ENCODE data around the gene HSF4. TPM values are rescaled to one million over a fixed set of nuclear protein-coding genes. Genes with fewer than 3 reads are reported as not detected.

The HSF4 gene
- total RNA-seq, 1 donor from 2014 or later = 70.5 TPM

- no peak for DNase-seq
- no peaks in the 10 kb centered on the region for H3K27me3 ChIP-seq (ENCODE audit: low read depth)
- H3K27ac ChIP-seq (replicated peaks) = peak overlapping the region; percentile 88
- intact Hi-C loops (cut with micrococcal nuclease) = no loop called here
- H3K9me3 ChIP-seq (replicated peaks) = no peaks in the 10 kb centered on the region
- H3K4me3 ChIP-seq = peak overlapping the region; percentile 86
- no peak for TF ChIP-seq CTCF (IDR thresholded peaks at IDR 0.05; ENCODE audit: borderline replicate concordance)
- H3K4me1 ChIP-seq = peaks cover 48% of the 10 kb centered on the region
- peaks cover 42% of the 10 kb centered on the region for H3K36me3 ChIP-seq
Observed at GRCh38 chr16:67192781-67193361, 28.3 kb downstream of the HSF4 start.

GRCh38 chr16:67193536-67193935 is 29.0 kb downstream of the HSF4 start:
- Histone ChIP-seq H3K27ac (replicated peaks) (no peak overlapping the region), H3K4me3 (peak overlapping the region; percentile 86), H3K4me1 (peaks cover 55% of the 10 kb centered on the region), H3K27me3 (ENCODE audit: low read depth) (no peaks in the 10 kb centered on the region), H3K36me3 (peaks cover 48% of the 10 kb centered on the region), H3K9me3 (replicated peaks) (no peaks in the 10 kb centered on the region)
- DNase-seq = no peak
- TF ChIP-seq CTCF (IDR thresholded peaks at IDR 0.05; ENCODE audit: borderline replicate concordance) = no peak
- intact Hi-C loops (cut with micrococcal nuclease) = no loop called here

- peaks cover 48% of the 10 kb centered on the region for H3K36me3 ChIP-seq
- intact Hi-C loops (cut with micrococcal nuclease) = no loop called here
- no peak for DNase-seq
Observed at GRCh38 chr16:67194260-67194659, 29.7 kb downstream of the HSF4 start.

GRCh38 chr16:67195676-67196075 is 31.1 kb downstream of the HSF4 start:
- intact Hi-C loops (cut with micrococcal nuclease) = no loop called here

More at GRCh38 chr16:67194260-67194659, 29.7 kb downstream of the HSF4 start:
- no peak for TF ChIP-seq CTCF (IDR thresholded peaks at IDR 0.05; ENCODE audit: borderline replicate concordance)
- Histone ChIP-seq H3K4me3 (no peak overlapping the region), H3K4me1 (peaks cover 62% of the 10 kb centered on the region), H3K27me3 (ENCODE audit: low read depth) (no peaks in the 10 kb centered on the region), H3K27ac (replicated peaks) (no peak overlapping the region), H3K9me3 (replicated peaks) (no peaks in the 10 kb centered on the region)

GRCh38 chr16:67196881-67197280 is 32.3 kb downstream of the HSF4 start:
- Histone ChIP-seq H3K4me1 (peaks cover 48% of the 10 kb centered on the region), H3K36me3 (peaks cover 63% of the 10 kb centered on the region), H3K27me3 (ENCODE audit: low read depth) (no peaks in the 10 kb centered on the region), H3K27ac (replicated peaks) (no peak overlapping the region), H3K9me3 (replicated peaks) (no peaks in the 10 kb centered on the region), H3K4me3 (no peak overlapping the region)
- no peak for TF ChIP-seq CTCF (IDR thresholded peaks at IDR 0.05; ENCODE audit: borderline replicate concordance)
- no peak for DNase-seq
- intact Hi-C loops (cut with micrococcal nuclease) = no loop called here

More at GRCh38 chr16:67195676-67196075, 31.1 kb downstream of the HSF4 start:
- DNase-seq = no peak
- Histone ChIP-seq H3K4me3 (no peak overlapping the region), H3K27ac (replicated peaks) (no peak overlapping the region), H3K36me3 (peaks cover 55% of the 10 kb centered on the region), H3K4me1 (peaks cover 60% of the 10 kb centered on the region), H3K27me3 (ENCODE audit: low read depth) (no peaks in the 10 kb centered on the region), H3K9me3 (replicated peaks) (no peaks in the 10 kb centered on the region)
- no peak for TF ChIP-seq CTCF (IDR thresholded peaks at IDR 0.05; ENCODE audit: borderline replicate concordance)

Measured in left ventricle myocardium inferior (tissue), 1 donor.